Ishikawa (cell line): Measurements from ENCODE around the gene PLPP7.

ENCODE experiments used
- CREB1 ChIP-seq: IDR thresholded peaks from 2 replicates; pipeline ENCODE4 v1.6.1; 2012; ENCODE audit warnings: low read depth
- EGR1 ChIP-seq: IDR thresholded peaks from 2 replicates; pipeline ENCODE4 v1.6.1; 2012
- TAF1 ChIP-seq: IDR thresholded peaks from 2 replicates; pipeline ENCODE4 v1.6.1; 2012; ENCODE audit warnings: low read depth, mild to moderate bottlenecking
- YY1 ChIP-seq: IDR thresholded peaks from 2 replicates; pipeline ENCODE4 v1.6.1; 2012; ENCODE audit warnings: low read depth
- TF ChIP-seq, protein P1 (sequence below): IDR thresholded peaks from 2 replicates; pipeline ENCODE4 v1.6.1; 2012; ENCODE audit warnings: low read depth, mild to moderate bottlenecking

- TF ChIP-seq TAF1 (no peak), CREB1 (no peak), EGR1 (no peak), YY1 (no peak)
- TF ChIP-seq, protein P1, sequence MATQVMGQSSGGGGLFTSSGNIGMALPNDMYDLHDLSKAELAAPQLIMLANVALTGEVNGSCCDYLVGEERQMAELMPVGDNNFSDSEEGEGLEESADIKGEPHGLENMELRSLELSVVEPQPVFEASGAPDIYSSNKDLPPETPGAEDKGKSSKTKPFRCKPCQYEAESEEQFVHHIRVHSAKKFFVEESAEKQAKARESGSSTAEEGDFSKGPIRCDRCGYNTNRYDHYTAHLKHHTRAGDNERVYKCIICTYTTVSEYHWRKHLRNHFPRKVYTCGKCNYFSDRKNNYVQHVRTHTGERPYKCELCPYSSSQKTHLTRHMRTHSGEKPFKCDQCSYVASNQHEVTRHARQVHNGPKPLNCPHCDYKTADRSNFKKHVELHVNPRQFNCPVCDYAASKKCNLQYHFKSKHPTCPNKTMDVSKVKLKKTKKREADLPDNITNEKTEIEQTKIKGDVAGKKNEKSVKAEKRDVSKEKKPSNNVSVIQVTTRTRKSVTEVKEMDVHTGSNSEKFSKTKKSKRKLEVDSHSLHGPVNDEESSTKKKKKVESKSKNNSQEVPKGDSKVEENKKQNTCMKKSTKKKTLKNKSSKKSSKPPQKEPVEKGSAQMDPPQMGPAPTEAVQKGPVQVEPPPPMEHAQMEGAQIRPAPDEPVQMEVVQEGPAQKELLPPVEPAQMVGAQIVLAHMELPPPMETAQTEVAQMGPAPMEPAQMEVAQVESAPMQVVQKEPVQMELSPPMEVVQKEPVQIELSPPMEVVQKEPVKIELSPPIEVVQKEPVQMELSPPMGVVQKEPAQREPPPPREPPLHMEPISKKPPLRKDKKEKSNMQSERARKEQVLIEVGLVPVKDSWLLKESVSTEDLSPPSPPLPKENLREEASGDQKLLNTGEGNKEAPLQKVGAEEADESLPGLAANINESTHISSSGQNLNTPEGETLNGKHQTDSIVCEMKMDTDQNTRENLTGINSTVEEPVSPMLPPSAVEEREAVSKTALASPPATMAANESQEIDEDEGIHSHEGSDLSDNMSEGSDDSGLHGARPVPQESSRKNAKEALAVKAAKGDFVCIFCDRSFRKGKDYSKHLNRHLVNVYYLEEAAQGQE = no peak
Observed at GRCh38 chr9:131291795-131292315, 2.3 kb downstream of the PLPP7 start.
